Measurements from ENCODE around the gene HSFX4.
"Not testable (repeated sequence)": the region's sequence is repeated elsewhere in the genome, so short reads cannot be mapped to it uniquely, and the experiment has no call there.

DNA sequence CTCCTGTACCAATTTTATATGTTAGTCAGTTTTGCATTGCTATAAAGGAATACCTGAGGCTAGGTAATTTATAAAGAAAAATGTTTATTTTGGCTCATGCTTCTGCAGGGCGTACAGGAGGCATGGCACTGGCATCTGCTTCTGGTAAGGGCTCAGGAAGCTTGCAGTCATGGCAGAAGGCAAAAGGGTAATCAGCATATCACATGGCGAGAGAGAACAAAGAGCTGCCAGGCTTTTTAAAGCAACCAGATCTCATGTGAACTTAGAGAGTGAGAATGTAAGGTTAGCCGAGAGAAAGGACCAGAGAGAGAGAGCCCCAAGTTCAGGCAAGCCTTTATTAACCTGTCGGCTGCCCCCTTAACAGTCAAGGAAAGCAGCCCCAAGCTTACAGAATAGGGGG, 5.5 kb upstream of the HSFX4 start:
- TF ChIP-seq, protein P1, sequence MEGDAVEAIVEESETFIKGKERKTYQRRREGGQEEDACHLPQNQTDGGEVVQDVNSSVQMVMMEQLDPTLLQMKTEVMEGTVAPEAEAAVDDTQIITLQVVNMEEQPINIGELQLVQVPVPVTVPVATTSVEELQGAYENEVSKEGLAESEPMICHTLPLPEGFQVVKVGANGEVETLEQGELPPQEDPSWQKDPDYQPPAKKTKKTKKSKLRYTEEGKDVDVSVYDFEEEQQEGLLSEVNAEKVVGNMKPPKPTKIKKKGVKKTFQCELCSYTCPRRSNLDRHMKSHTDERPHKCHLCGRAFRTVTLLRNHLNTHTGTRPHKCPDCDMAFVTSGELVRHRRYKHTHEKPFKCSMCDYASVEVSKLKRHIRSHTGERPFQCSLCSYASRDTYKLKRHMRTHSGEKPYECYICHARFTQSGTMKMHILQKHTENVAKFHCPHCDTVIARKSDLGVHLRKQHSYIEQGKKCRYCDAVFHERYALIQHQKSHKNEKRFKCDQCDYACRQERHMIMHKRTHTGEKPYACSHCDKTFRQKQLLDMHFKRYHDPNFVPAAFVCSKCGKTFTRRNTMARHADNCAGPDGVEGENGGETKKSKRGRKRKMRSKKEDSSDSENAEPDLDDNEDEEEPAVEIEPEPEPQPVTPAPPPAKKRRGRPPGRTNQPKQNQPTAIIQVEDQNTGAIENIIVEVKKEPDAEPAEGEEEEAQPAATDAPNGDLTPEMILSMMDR (conservative IDR thresholded peaks at IDR 0.05 in 1 of 2, IDR thresholded peaks at IDR 0.05 in 1 of 2; ENCODE audit: extremely low read depth in 1 of 2, insufficient read depth in 1 of 2, low read depth in 1 of 2, low read length in 2 of 2): not testable (repeated sequence)
- not testable (repeated sequence) for TF ChIP-seq EZH2 (IDR thresholded peaks at IDR 0.05; ENCODE audit: borderline replicate concordance, low read length)

Data from mammary epithelial cell (primary cell).